ENCODE measurements around the gene ATF7IP2.

- TF ChIP-seq CTCF (conservative IDR thresholded peaks at IDR 0.05 in 1 of 2, IDR thresholded peaks at IDR 0.05 in 1 of 2; ENCODE audit: extremely low read depth in 1 of 2, insufficient read depth in 1 of 2, low read depth in 1 of 2, low read length in 2 of 2) (no peak), EZH2 (IDR thresholded peaks at IDR 0.05; ENCODE audit: borderline replicate concordance, low read length) (no peak)
These were observed 80.0 kb downstream of the ATF7IP2 start for GRCh38 chr16:10465821-10466220.
